Activated CD4-positive, alpha-beta T cell treated with anti-CD3 and anti-CD28 coated beads, Interleukin-2, Interleukin-6, amounts not matched to agents 100 ng/mL and 50 ng/mL, durations not matched to agents 16 hours and 8 hours (primary cell): Measurements from ENCODE around the gene FER.
A peak's percentile ranks its signal among the peaks of the same experiment; 100 is the strongest.
"Not testable (repeated sequence)": the region's sequence is repeated elsewhere in the genome, so short reads cannot be mapped to it uniquely, and the experiment has no call there.

Experiments
- DNase-seq: peaks from one replicate; pipeline ENCODE4 v3.0.0-alpha.2; 2020

FER gene

GRCh38 chr5:109145139-109145538, 397.4 kb downstream of the FER start:
- DNase-seq = no peak

GRCh38 chr5:109146591-109146990, 398.9 kb downstream of the FER start:
- no peak for DNase-seq

- no peak for DNase-seq
Measured at GRCh38 chr5:109152565-109152964, 404.9 kb downstream of the FER start.

DNA sequence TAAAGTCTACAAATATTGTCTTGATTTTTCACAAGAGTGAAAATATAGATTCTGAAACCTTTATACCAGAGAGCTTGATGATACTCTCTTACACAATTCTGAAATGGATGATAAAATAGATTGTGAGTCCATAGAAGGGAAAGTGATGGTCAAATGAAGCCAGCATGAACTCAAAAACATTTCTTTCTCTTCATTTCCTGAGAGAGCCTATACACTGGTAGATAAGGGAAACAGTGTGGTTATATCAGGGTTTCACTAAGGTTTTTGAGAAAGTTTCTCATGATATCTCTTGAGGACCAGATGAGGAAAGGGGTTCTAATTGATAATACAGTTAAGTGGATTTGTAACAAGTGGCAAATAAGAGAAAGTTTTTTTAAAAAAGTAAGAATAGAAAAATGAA, 407.9 kb downstream of the FER start:
- no peak for DNase-seq

GRCh38 chr5:109156885-109157284, 409.2 kb downstream of the FER start:
- DNase-seq = no peak

- no peak for DNase-seq
Measured at GRCh38 chr5:109160468-109160867, 412.8 kb downstream of the FER start.

GRCh38 chr5:109161914-109162683, 414.4 kb downstream of the FER start:
- DNase-seq = peak; percentile 12

GRCh38 chr5:109163336-109163735, 415.6 kb downstream of the FER start:
- no peak for DNase-seq

GRCh38 chr5:109164001-109164400, 416.3 kb downstream of the FER start:
- DNase-seq = no peak

DNA sequence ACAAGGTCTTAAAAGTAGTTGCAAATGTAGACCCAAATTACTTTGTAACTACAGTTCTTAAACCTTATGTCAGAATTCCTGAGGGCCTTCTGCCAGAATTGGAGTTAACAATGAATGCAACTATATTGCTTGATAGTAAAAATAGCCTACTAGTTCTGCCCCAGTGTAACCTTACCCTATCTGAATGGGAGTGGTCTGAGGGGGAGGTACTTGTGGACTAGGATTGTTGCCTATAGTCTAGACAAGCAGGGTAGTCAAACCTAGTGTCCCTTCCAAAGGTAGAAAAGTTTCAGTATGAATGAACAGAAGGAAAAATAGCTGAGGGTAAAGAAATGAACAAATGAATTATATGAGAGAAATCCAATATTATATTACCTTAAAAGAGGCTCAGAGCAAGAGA, 419.9 kb downstream of the FER start:
- DNase-seq = no peak

GRCh38 chr5:109168151-109168550, 420.5 kb downstream of the FER start:
- DNase-seq = no peak

DNA sequence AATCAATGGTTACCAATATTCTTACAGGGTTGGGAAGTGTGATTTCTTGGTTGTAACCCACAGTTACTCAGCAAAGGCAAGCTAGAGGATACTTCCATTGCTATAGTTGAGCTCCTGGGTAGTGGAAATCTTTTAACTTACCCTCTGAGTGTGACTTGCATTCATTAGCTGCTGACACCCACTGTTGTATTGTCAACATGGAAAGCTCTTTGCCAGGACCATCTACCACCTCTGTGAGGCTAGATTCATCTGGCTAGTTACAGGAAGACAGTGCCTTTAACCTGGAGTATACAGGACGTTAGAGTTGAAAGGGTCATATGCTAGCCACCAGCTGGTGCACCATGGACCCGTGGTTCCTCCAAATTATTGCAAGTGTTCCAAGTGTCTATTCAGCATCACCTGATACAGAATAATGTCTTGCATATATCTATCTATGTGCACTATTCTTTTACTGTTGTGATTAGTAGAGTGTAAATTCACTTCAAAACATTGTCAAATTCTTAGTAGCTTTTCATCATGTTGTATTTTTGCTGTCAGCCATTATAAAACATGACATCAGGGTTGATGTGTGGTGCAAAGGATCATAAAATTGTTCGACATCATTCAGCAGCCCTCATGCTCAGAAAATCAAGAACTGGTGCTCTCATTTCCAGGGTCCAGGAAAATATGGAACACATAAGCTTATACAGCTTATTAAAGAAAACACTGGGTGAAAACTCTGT, 423.1 kb downstream of the FER start:
- no peak for DNase-seq

- not testable (repeated sequence) for DNase-seq
Measured at GRCh38 chr5:109171437-109172073, 423.9 kb downstream of the FER start.

GRCh38 chr5:109173036-109173794, 425.5 kb downstream of the FER start:
- no peak for DNase-seq

DNA sequence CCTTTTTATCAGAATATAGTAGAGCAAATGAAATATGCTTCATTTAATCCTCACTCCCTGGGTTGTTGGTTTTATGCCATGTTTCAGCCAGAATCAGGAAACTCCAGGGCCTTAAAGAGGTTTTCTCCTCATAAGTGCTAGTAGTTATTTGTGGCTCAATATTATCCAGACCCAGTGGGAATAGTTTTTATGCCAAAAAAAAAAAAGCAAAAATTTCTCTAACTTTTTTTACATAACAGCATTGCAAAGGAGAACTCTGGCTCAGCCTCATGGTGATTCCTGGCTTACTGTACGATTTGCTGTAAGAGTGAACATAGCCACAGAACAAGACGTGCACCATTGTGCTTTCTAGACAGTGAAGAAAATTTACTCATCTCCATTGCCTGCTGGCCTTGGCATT, 429.5 kb downstream of the FER start:
- no peak for DNase-seq

DNA sequence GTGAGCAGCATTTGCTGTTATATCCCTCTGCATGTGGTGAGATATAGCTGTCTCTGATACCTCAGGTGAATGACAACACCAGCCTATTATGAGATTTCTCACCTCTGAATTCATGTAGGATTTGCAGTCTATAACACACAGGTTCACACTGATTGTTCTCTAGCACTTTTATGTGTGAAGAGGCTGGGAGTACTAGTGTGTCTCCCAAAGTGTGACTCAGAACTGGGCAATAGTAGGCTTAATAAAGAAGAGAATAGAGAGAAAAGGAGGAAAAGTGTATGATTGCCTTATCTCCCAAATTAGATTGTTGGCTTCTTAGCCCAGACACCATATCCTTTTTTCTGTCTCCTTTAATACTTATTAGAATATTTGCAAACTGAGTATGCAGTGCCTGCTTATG, 430.1 kb downstream of the FER start:
- DNase-seq = no peak

DNA sequence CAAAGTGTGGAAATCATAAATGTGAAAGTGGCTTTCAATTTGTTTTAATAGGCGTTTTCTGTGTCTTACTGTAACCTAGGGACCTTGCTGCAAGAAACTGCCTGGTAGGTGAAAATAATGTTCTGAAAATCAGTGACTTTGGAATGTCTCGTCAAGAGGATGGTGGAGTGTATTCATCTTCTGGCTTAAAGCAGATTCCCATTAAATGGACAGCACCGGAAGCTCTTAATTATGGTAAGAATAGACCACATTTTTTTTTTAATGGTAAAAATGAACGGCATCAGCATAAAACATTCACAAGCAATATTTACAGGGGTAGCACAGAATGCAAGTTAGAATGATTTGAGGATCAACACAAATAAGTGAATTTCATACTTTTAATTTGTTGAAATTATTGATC, 433.0 kb downstream of the FER start:
- no peak for DNase-seq

DNA sequence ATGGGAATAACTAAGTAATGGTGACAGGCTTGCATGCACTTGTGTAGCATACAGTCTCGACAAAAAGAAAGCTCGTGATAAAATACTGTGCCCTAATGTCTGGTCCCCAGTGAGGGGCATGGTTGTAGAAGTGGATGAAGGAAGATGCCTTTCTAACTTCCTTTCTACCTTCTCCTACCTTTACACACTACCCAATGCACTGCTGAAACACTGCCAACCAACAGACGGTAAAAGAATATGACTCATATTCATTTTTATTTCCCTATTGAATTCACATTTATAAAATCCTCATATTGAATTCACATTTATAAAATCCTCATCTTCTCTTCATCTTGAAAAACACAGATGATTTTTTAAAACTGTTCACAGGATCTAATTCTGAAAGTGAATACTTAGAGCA, 439.1 kb downstream of the FER start:
- DNase-seq = no peak

GRCh38 chr5:109191153-109191558, 443.5 kb downstream of the FER start:
- peak; percentile 47 for DNase-seq

GRCh38 chr5:109192027-109192426, 444.3 kb downstream of the FER start:
- DNase-seq = no peak

DNA sequence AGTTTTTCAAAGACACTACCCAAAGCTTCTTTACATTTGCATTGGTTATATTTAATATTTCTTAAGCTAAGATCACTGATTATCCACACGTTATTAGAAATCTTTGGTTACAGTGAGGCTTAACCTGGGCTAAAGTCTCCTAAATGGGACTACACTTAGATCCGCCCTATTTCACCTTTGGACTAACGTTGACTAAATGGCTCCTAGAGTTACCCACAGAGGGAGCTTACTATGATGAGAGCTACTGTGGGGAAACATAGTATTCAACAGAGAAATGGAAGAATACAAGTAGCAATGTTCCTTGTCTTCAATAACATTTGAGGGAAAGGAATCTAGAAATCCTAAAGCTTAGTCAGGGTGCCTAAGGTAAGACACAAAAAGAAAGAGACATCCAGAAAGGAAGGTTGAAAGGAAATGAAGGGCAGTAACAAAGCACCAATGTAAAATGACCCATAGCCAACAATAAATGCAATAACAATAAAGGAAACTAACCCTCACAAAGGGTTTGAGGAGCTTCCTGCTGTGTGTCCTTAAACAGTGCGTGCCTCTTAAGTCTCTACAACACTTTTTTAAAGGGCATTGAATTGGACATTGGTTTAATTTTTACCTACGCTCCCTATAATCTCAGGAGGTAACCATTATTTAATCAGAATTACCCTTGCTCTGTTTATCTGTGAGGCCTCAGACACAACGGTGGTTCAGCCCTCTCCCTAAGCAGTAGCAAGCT, 445.0 kb downstream of the FER start:
- DNase-seq = no peak

GRCh38 chr5:109195667-109196066, 448.0 kb downstream of the FER start:
- no peak for DNase-seq
